Urothelium cell line (cell line): ENCODE results near the gene FPR3.
A peak's percentile ranks its signal among the peaks of the same experiment; 100 is the strongest.
"Not testable (repeated sequence)": the region's sequence is repeated elsewhere in the genome, so short reads cannot be mapped to it uniquely, and the experiment has no call there.

Source experiments
- DNase-seq: peaks from one replicate; pipeline ENCODE4 v3.0.0; 2011; ENCODE audit warnings: low spot score, mixed read lengths
- FAIRE-seq: peaks from 2 replicates; lab custom pipeline; 2011; peaks lifted over from hg19 to GRCh38; lab: Jason Lieb, UNC

Gene FPR3

GRCh38 chr19:51783372-51783771 is 11.6 kb upstream of the FPR3 start:
- DNase-seq = peak; percentile 24
- FAIRE-seq = no peak

- DNase-seq (no peak), FAIRE-seq (no peak)
Measured at GRCh38 chr19:51784109-51784785, 10.7 kb upstream of the FPR3 start.

GRCh38 chr19:51784922-51785690 is 9.9 kb upstream of the FPR3 start:
- FAIRE-seq = no peak
- no peak for DNase-seq

GRCh38 chr19:51786646-51787494 is 8.1 kb upstream of the FPR3 start:
- DNase-seq = no peak
- FAIRE-seq = no peak

- DNase-seq (no peak), FAIRE-seq (no peak)
Measured at GRCh38 chr19:51788029-51788428, 6.9 kb upstream of the FPR3 start.

- no peak for FAIRE-seq
- no peak for DNase-seq
Measured at GRCh38 chr19:51789061-51789795, 5.7 kb upstream of the FPR3 start.

GRCh38 chr19:51792932-51793331 is 2.0 kb upstream of the FPR3 start:
- FAIRE-seq (no peak), DNase-seq (no peak)

- DNase-seq (no peak), FAIRE-seq (no peak)
Measured at GRCh38 chr19:51793994-51794393, 963 bp upstream of the FPR3 start.

GRCh38 chr19:51796195-51796679 is 1.3 kb downstream of the FPR3 start:
- DNase-seq (no peak), FAIRE-seq (no peak)

GRCh38 chr19:51797480-51797879 is 2.5 kb downstream of the FPR3 start:
- DNase-seq (no peak), FAIRE-seq (no peak)

- no peak for DNase-seq
- FAIRE-seq = no peak
Measured at GRCh38 chr19:51798062-51798461, 3.1 kb downstream of the FPR3 start.

GRCh38 chr19:51799034-51799773 is 4.2 kb downstream of the FPR3 start:
- peak; percentile 93 for DNase-seq
- FAIRE-seq = peak; percentile 84

- FAIRE-seq (no peak), DNase-seq (no peak)
Measured at GRCh38 chr19:51799774-51800472, 5.0 kb downstream of the FPR3 start.

- FAIRE-seq (no peak), DNase-seq (no peak)
Measured at GRCh38 chr19:51800473-51801244, 5.7 kb downstream of the FPR3 start.

- no peak for FAIRE-seq
- no peak for DNase-seq
Measured at GRCh38 chr19:51802775-51803174, 7.8 kb downstream of the FPR3 start.

GRCh38 chr19:51803519-51803918 is 8.6 kb downstream of the FPR3 start:
- DNase-seq (no peak), FAIRE-seq (no peak)

- DNase-seq (no peak), FAIRE-seq (no peak)
Measured at GRCh38 chr19:51803967-51804366, 9.0 kb downstream of the FPR3 start.

- FAIRE-seq = not testable (repeated sequence)
Measured at GRCh38 chr19:51804789-51805188, 9.8 kb downstream of the FPR3 start.

GRCh38 chr19:51805396-51805795 is 10.4 kb downstream of the FPR3 start:
- not testable (repeated sequence) for FAIRE-seq, DNase-seq

More at GRCh38 chr19:51804789-51805188, 9.8 kb downstream of the FPR3 start:
- not testable (repeated sequence) for DNase-seq
